Amniotic epithelial cell (primary cell): ENCODE measurements around the gene CYP11A1.

Experiments used
- DNase-seq: peaks from one replicate; pipeline ENCODE4 v3.0.0-alpha.2; 2010; ENCODE audit warnings: low read depth

Gene CYP11A1

DNA sequence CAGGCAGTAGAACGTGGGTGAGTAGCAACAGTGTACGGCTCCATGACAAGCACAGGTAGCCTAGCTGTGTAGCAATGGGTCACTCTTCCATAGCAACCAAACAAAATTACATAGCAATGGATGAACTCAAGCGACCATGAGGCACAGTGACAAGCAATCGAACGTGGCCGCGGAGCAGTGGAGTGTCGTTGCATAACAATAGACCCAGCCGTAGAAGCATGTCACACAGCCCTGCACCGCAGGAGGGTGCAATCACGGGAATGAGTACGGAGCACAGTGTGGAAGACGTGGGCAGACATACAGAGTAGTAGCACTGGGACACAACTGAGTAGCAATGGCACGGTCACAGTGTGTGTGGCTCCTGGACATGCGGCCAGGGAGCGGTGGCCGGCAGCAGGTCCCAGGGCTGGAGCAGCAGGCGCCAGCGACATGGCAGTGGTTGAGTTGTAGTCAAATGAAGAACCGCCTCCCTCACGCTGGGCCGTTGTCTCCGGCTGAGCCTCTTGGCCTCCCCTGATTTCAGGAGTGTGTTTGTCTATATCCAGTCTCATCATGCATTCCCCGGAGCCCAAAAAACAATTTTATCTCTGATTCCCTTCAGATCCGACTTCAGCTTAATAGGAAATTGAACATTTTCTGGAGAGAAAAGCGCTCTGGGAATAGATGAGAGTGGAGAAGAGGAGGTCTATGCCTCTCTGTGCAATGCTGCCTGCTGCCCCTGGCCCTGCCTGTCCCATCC lies 67.2 kb downstream of the CYP11A1 start:
- DNase-seq, result no peak

DNA sequence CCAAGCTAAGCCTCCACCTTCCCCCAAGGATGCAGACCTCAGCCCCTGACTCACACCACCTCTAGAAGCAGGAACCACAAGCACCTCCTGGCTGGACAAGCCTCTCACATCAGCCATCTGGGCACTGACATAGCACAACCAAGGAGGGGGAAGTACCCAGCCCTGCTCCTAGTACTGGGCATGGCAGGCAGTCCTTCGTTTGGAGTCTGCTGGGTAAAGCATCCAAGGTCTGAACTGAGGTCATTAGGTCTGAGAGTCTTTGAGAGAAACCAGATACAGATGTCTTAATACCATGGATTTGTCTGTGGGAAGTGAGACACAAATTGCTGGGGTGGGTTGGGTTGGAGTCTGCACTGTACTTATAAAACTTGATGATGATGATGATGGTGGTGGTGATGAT lies 69.6 kb downstream of the CYP11A1 start:
- DNase-seq, result peak; percentile 68

DNA sequence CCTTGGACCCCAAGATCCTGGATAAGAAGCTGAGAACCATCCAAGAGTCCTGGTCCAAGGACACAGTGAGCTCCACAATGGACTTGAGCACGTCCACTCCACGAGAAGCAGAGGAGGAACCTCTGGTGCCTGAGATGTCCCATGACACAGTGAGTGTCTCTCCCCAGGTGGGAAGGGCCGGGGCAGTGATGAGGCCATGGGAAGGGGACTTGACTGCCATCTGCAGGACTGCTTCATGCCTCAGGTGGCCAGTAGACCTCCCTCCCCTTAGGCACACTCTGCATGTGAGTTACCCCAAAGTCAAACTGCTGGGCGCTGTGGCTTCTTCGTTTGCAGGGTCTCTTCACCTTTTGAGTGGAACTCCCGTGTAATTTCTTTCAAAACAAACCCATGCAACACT lies 71.6 kb downstream of the CYP11A1 start:
- DNase-seq, result no peak

DNA sequence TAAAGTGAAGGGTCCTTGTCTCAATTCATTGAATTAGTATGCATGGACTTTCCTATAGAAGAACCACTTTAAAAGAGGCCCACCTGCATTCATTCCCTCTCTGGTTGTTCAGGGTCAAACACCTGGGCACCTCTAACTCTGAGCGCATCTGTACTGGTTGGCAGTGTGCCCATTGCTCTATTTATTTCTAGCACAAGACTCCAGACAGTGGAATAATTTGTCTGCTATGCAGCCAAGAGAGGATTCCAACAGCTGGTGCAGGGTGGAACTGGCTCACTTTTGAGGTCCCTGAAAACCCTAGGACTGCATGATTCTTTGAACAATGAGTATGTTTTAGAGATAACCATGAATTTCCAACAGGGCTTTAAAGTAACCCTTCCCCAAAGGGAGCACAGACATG lies 73.4 kb downstream of the CYP11A1 start:
- DNase-seq, result no peak

DNA sequence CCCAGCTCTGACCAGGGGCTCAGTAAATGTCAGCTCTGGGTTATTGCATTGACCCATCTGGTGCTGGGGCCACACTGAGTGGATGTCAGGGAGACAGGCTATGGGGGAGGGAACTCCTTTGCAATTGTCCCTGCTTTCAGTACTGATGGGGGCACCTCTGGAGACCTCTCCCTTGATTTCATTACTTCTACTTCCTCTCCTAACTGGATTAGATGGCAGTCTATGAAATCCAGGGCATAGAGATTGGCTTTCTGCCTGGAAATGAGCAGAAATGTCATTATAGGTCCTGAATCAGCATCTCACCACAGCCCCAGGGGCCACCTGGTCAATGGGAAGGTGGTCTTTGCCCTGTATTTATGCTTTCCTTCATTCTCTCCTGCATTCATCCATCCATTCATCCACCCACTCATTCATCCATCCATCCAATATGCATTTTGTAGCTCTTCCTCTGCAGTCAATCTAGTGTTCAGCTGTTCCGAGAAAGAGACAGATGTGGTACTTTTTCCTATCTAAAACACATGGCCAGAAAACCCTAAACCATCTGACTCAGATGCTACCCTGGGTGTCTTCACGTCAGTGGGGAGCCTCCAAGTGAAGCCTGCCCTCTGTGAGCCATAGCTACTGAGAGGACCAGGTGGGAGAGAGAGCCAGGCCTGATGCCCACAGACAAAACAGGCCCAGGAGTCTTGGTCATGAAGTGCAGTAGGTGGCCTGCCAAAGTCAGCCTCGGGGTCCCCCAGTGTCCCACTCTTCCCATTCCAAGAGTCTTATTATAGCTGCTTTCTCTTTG lies 74.2 kb downstream of the CYP11A1 start:
- DNase-seq, result no peak

DNA sequence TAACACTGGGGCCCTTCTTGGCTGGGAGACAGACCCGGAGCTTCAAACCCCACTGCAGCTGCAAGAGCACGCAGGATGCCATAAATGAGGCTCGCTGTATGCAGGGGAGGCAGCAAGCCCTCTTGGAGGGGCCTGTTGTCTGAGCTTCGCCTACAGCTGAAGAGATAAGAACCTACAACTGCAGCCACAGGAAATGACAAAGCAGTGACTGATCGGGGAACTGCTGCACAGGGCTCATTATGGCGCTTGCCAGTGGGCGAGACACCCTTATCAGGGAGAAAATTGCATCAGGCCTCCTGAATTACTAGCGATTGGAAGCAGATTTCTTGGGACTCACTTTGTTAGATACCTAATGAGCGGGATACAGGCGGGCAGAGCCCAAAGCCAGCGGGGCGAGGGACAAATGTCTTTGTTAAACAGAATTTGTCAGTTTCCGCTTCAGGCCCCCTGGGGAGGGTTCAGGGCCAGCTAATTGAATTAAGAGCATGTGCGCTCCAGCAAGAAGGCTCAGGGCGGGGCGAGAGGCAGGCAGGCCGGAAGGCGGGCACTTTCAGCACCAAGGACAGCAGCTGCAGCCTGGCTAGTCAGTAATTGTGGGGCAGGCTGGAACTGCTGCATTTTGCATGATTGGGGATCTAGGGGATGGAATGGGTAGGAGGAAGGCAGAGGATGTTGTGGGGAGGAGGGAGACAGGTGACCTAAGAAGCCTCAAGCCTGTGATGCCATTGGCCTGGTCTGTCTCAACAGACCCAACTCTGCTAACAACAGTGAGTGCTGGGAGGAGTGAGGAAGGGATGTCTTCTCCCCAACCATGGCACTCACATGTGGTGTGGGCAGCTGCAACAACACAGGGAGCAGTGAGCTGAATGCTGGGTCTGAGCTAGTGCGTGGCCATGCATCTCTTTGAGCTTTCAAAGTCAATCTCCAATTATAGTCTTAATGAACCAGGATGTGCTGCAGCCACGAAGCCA lies 76.1 kb downstream of the CYP11A1 start:
- DNase-seq, result peak; percentile 70

DNA sequence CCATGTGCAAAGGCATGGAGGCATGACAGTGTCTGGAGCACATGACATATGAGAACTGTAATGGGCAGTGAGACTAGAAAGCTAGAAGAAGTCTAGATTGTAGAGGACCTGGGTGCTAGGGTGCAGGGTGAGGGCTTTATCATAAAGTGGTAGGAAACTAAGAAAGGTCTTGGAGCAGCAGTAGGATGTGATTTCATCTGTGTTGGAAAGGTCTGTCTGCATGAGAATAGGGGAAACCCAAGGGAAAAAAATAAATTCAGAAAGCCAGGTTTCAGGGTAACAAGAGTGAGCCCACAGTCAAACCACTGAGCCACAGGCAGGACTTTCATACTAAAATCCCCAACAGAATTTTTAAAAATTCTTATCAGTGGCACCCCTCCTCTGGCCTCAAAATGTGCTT lies 76.8 kb downstream of the CYP11A1 start:
- no peak for DNase-seq

DNA sequence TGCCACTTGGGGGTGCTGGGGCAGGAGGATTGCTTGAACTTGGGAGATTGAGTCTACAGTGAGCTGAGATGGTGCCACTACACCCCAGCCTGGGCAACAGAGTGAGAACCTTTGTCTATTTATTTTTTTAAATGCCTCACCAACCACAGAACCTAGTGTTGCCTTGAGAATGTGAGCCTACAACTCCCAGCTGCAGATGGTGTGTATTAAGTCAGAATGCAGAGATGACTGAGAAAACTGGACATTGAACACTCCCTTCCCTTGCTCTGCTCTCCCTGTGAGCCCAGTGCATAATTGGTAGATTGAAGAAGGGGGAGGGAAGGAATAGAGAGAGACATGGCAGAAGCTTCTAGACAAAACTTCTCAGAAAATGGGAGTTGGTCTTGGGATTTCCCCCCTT lies 77.8 kb downstream of the CYP11A1 start:
- no peak for DNase-seq
